ENCODE data around the gene THOP1.

The THOP1 gene

DNA sequence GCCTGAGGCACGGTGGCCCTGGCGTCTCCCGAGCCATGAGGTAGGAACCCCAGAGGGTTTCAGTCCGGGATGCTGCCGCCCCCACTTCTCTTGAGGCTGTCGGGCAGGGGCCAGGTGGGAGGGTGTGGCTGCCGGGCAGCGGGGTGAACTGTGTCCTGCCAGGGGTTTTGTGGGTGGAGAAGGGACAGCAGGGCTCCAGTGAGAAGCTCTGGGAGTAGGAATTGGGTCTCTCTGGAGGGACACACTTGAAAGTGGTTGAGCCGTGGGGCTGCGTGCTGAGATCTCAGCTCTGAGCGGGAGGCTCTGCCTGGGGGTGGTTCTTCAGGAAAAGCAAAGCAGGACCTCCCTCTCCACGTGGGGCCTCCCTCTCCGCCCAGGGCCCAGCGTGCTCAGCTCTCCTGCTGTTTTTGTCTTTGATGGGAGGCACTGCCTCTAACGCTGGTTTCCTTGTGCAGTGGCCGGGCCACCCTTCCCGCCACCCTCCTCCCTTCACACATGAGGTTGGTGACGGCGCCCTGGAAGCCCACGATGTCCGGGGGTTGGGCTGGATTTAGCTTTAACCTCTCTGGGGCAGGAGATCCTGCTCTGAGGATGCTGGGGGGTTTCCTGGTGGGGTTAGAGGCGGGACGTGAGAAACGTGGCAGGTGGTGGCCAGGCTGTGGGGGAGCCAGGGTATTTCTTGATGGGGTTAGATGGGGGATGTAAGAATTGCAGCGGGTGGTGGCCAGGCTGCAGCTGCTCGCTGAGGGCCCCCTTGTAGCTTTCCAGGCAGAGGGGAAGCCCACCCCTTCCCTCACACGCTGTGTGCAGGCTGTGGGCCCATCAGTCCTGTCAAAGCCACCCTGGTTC is 19.1 kb downstream of the THOP1 start:
- DNase-seq (ENCODE audit: low read depth) = no peak

GRCh38 chr19:2805261-2805900 is 20.1 kb downstream of the THOP1 start:
- no peak for DNase-seq (ENCODE audit: low read depth)

- no peak for DNase-seq (ENCODE audit: low read depth)
These were observed 20.8 kb downstream of the THOP1 start for GRCh38 chr19:2805991-2806649.

DNA sequence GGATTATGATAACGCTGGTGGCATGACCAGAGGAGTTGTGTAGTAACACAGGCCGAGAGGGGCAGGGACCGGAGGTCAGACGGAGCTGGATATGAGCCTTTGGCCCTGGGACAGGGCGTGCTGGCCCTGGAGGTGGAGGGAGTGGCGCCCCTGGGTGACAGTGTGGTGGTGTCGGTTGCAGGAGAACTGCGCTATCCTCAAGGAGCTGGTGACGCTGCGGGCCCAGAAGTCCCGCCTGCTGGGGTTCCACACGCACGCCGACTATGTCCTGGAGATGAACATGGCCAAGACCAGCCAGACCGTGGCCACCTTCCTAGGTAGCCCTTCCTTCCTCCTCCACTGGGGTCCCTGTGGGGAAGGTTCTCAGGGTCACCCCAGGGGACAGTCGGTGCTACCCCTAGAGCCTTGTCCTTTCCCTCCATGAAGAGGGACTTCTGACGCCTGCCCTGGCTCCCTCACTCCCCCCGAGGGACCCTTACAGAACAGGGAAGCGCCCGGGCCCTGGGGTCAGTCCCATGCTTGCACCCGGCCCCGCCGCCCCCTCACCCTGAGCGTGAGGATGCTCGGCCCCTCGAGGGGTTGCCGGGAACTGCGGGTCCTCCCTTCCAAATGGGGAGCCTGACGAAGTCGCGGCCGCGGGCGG is 21.6 kb downstream of the THOP1 start:
- DNase-seq (ENCODE audit: low read depth) = no peak

- no peak for DNase-seq (ENCODE audit: low read depth)
These were observed 22.3 kb downstream of the THOP1 start for GRCh38 chr19:2807379-2808128.

DNA sequence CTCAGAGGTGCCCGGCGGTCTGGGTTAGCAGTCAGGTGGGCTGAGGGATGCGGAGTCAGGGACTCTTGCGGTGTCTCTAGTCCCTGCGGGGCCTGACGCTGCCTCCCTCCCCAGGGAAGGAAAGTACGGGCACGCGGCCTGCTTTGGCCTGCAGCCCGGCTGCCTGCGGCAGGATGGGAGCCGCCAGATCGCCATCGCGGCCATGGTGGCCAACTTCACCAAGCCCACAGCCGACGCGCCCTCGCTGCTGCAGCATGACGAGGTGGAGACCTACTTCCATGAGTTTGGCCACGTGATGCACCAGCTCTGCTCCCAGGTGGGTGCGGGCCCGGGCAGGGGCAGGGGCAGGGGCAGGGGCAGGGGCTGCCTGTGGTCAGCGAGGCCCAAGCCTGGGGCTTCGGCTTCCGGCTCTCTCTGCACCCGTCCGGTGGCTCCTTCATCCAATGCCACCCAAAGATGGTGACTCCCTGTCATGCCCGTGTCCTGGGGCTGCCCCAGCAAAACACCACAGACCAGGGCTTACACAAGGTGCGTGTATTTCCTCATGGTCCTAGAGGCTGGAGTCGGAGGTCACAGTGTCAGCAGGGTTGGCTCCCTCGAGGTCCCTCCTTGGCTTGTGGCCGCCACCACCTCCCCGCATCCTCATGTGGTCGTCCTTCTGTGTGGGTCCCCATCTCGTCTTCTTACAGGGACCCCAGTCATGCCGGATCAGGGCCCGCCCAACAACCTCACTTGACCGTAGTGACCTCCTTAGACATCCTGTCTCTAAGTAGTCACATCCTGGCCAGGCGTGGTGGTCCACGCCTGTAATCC is 23.0 kb downstream of the THOP1 start:
- DNase-seq (ENCODE audit: low read depth) = no peak

GRCh38 chr19:2809387-2810140 is 24.3 kb downstream of the THOP1 start:
- DNase-seq (ENCODE audit: low read depth) = no peak

DNA sequence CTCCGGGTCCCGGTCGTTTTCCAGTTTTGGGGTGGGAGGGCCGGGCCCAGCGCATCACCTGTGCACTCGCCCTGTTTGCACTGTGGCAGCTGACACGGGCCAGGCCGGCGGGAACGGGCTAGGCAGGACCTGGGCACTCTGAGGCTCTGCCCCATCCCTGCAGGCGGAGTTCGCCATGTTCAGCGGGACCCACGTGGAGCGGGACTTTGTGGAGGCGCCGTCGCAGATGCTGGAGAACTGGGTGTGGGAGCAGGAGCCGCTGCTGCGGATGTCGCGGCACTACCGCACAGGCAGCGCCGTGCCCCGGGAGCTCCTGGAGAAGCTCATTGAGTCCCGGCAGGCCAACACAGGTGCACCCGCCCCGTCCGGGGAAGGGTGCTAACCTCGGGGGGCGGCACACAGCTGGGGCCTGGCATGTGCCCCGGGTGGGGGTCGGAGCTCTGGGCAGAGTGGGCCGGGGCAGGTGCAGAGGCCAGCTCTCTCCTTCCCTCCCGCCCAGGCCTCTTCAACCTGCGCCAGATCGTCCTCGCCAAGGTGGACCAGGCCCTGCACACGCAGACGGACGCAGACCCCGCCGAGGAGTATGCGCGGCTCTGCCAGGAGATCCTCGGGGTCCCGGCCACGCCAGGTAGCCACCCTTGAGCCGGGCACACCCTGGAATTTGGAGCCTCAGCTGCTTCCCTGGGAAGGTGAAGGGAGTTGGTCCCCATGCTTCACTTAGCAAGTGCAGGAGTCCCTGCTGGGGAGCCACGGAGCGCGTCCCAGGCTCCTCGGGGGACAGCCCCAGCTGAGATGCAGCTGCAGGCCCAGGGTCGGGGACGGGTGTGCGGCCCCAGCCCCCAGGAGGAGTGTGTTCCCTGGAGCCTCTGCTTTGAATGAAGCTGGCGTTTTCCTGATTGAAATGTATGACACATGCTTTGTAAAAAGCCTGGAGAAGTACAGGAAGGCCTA is 25.1 kb downstream of the THOP1 start:
- no peak for DNase-seq (ENCODE audit: low read depth)

DNA sequence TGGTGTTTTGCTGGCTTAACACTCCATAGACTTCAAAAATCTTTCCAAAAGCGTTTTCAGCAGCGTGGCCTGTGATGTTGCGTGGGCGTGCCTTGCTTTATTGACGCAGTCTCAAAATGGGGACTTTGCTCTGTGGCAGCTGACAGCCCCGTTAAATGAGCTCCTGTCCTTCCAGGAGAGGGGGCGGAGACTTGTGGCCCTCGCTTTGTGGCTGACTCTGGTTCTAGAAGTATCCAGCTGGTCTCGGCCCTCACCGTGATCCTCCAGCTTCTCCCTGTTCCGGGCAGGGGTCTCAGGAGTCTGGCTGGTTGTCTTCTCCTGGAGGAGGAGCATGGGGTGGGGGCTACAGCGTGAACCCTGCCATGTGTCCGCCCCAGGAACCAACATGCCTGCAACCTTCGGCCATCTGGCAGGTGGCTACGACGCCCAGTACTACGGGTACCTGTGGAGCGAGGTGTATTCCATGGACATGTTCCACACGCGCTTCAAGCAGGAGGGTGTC is 26.0 kb downstream of the THOP1 start:
- no peak for DNase-seq (ENCODE audit: low read depth)

GRCh38 chr19:2811735-2812413 is 26.6 kb downstream of the THOP1 start:
- no peak for DNase-seq (ENCODE audit: low read depth)

- DNase-seq (ENCODE audit: low read depth) = no peak
These were observed 27.3 kb downstream of the THOP1 start for GRCh38 chr19:2812414-2813234.

DNA sequence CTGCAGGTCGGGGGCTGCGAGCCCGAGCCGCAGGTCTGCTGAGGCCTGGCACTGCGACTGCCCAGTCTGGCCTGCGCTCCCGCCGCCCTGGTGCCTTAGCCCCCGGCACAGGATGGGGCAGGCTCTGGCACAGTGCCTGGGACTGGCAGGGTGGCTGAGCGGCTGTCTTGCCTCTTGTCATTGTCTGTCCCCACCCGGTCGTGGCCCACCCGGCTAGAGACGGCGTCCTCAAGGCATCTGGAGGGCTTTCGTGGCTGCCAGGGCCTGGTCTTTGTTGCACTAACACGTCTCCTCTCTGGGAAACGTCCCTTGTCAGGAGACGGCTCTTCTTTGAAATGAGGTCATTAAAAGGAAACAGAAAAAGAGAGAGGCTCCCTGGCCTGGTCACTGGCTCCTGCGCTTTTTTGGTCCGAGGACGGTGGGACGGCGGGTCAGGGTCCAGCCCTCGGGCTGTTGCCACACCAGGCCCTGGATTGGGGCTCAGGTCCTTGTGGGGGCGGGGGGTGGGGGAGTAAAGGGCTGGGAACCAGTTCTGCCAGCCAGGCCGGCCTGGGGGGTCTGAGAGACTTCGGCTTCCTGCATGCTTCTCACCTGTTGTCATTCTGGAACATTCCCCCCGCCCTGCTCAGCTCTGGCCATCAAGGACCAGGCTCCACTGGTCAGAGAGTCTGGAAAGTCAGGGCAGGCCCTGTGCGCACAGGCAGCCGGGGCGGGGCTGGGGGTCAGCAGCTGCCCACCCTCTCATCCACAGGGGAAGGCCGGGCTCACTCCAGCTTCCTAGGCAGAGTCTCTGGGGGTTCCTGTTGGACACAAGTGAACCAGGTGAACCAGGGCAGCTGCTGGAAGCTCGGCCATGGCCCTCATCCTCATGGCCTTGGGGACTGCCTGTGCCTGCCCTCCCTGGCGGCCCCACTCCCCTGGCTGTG is 28.2 kb downstream of the THOP1 start:
- no peak for DNase-seq (ENCODE audit: low read depth)

DNA sequence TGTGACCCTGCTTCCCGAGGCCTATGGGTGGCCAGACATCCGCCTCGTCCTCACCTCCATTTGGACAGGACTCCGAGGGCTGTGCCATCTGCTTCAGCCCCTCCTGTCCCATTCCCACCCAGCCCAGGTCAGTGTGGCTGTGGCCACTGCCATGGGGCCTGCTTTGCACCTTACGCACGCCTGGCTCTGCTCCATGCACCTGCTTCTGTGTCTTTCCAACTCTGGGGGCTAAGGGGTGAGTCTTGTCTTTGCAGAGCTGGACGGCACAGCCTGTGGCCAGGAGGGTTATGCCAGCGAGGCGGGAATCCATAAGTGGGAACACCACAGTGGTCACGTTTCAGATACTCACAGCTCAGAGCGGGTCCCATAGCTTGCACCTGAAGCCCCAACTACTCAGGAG is 29.1 kb downstream of the THOP1 start:
- DNase-seq (ENCODE audit: low read depth) = no peak

- DNase-seq (ENCODE audit: low read depth) = no peak
These were observed 29.9 kb downstream of the THOP1 start for GRCh38 chr19:2815191-2815614.

- DNase-seq (ENCODE audit: low read depth) = no peak
These were observed 30.6 kb downstream of the THOP1 start for GRCh38 chr19:2815923-2816322.

- DNase-seq (ENCODE audit: low read depth) = no peak
These were observed 31.3 kb downstream of the THOP1 start for GRCh38 chr19:2816641-2817040.
